DND-41 (cell line): Measurements from ENCODE around the gene NOL7.

Experiments
- ATAC-seq: fragments of 200-7000 bp; cut with Tn5 transposase; 3 replicates; pipeline ENCODE4 v1.9.1; 2021; ENCODE audit warnings: low read depth; ENCODE audit not compliant: insufficient read depth
- DNase-seq: peaks from one replicate; pipeline ENCODE4 v3.0.0-alpha.2; 2020
- H2AFZ ChIP-seq: 2 replicates; pipeline ENCODE4 v1.6.0; 2012; ENCODE audit warnings: low read depth, low read length
- H3K27ac ChIP-seq: 2 replicates; pipeline ENCODE4 v1.5.1; 2012; ENCODE audit warnings: low read length, inconsistent platforms
- H3K27me3 ChIP-seq: fragments of 200-600 bp; sonication (generic); 2 replicates; pipeline ENCODE4 v1.6.0; 2012; ENCODE audit warnings: low read length, mild to moderate bottlenecking, inconsistent platforms; ENCODE audit not compliant: insufficient read depth, poor library complexity
- H3K36me3 ChIP-seq: 2 replicates; pipeline ENCODE4 v1.5.1; 2012; ENCODE audit warnings: low read length, inconsistent platforms; ENCODE audit not compliant: insufficient read depth
- H3K4me1 ChIP-seq: 2 replicates; pipeline ENCODE4 v1.5.1; 2012; ENCODE audit warnings: mild to moderate bottlenecking, low read length; ENCODE audit not compliant: insufficient read depth
- H3K4me2 ChIP-seq: 2 replicates; pipeline ENCODE4 v1.6.0; 2012; ENCODE audit warnings: mild to moderate bottlenecking, moderate library complexity, low read length, inconsistent platforms; ENCODE audit not compliant: insufficient read depth
- H3K4me3 ChIP-seq, 2 experiments: fragments of 200-600 bp in 1 of 2; shearing (Covaris generic) in 1 of 2; 2 replicates each; pipeline ENCODE4 v1.5.1; 2012 to 2016; ENCODE audit warnings: inconsistent platforms in 2 of 2, low read length in 2 of 2, mild to moderate bottlenecking in 2 of 2, low read depth in 1 of 2, moderate library complexity in 1 of 2
- H3K79me2 ChIP-seq: 2 replicates; pipeline ENCODE4 v1.6.0; 2012; ENCODE audit warnings: low read length, inconsistent platforms; ENCODE audit not compliant: insufficient read depth
- H3K9ac ChIP-seq: 2 replicates; pipeline ENCODE4 v1.6.0; 2012; ENCODE audit warnings: low read depth, mild to moderate bottlenecking, inconsistent platforms, low read length, moderate library complexity
- H3K9me3 ChIP-seq: 2 replicates; pipeline ENCODE4 v1.5.1; 2012; ENCODE audit warnings: low read length, moderate library complexity, mild to moderate bottlenecking, inconsistent platforms; ENCODE audit not compliant: insufficient read depth, severe bottlenecking
- H4K20me1 ChIP-seq: 2 replicates; pipeline ENCODE4 v1.6.0; 2012; ENCODE audit warnings: low read length; ENCODE audit not compliant: insufficient read depth
- CTCF ChIP-seq: IDR thresholded peaks from 2 replicates; pipeline ENCODE4 v1.5.1; 2012; ENCODE audit warnings: borderline replicate concordance, low read length, moderate library complexity, mild to moderate bottlenecking; ENCODE audit not compliant: poor library complexity, severe bottlenecking; ENCODE audit errors: extremely low read depth
- EZH2 ChIP-seq: IDR thresholded peaks from 3 replicates; pipeline ENCODE4 v1.6.1; 2012; ENCODE audit warnings: borderline replicate concordance, low read depth, mild to moderate bottlenecking, moderate library complexity, low read length, inconsistent platforms; ENCODE audit not compliant: severe bottlenecking

Gene NOL7

GRCh38 chr6:13604135-13604534 is 11.0 kb upstream of the NOL7 start:
- Histone ChIP-seq H3K4me3 (no peak overlapping the region), H3K36me3 (0 out of 2 replicates have a peak, but pooled peaks cover 5% of the 10 kb centered on the region), H3K79me2 (no peaks in the 10 kb centered on the region), H3K4me2 (no peak overlapping the region), H4K20me1 (no peaks in the 10 kb centered on the region), H3K9me3 (no peaks in the 10 kb centered on the region), H3K4me1 (no peaks in the 10 kb centered on the region), H2AFZ (no peak overlapping the region), H3K27ac (no peak overlapping the region), H3K27me3 (no peaks in the 10 kb centered on the region), H3K9ac (no peak overlapping the region)
- ATAC-seq: no peak
- TF ChIP-seq EZH2: no peak
- TF ChIP-seq CTCF: no peak
- DNase-seq: no peak

GRCh38 chr6:13604546-13605416 is 10.4 kb upstream of the NOL7 start:
- DNase-seq (no peak), ATAC-seq (peak; percentile 27; the same call in 1 of the 3 replicates)
- Histone ChIP-seq H3K4me2 (no peak overlapping the region), H3K4me1 (no peaks in the 10 kb centered on the region), H4K20me1 (no peaks in the 10 kb centered on the region), H2AFZ (no peak overlapping the region), H3K4me3 (no peak overlapping the region), H3K79me2 (no peaks in the 10 kb centered on the region), H3K36me3 (0 out of 2 replicates have a peak, but pooled peaks cover 5% of the 10 kb centered on the region), H3K9me3 (no peaks in the 10 kb centered on the region), H3K9ac (no peak overlapping the region), H3K27ac (no peak overlapping the region), H3K27me3 (no peaks in the 10 kb centered on the region)
- TF ChIP-seq CTCF: no peak
- TF ChIP-seq EZH2: no peak

- no peak overlapping the region for H3K4me2 ChIP-seq
- no peak overlapping the region for H3K4me3 ChIP-seq
- H3K79me2 ChIP-seq: no peaks in the 10 kb centered on the region
- ATAC-seq (no peak), DNase-seq (no peak)
- H3K4me1 ChIP-seq: no peaks in the 10 kb centered on the region
- no peak overlapping the region for H3K9ac ChIP-seq
- TF ChIP-seq EZH2 (no peak), CTCF (no peak)
- no peak overlapping the region for H3K27ac ChIP-seq
- H3K9me3 ChIP-seq: no peaks in the 10 kb centered on the region
- 0 out of 2 replicates have a peak, but pooled peaks cover 5% of the 10 kb centered on the region for H3K36me3 ChIP-seq
- H4K20me1 ChIP-seq: no peaks in the 10 kb centered on the region
- H3K27me3 ChIP-seq: no peaks in the 10 kb centered on the region
- H2AFZ ChIP-seq: no peak overlapping the region
These were observed 9.5 kb upstream of the NOL7 start for GRCh38 chr6:13605634-13606033.
